ENCODE data around the gene MON1B. TPM values are rescaled to one million over a fixed set of nuclear protein-coding genes. Genes with fewer than 3 reads are reported as not detected.

MON1B gene
- polyA plus RNA-seq, 1 donor from 2014 or later = 11.6 TPM

DNA sequence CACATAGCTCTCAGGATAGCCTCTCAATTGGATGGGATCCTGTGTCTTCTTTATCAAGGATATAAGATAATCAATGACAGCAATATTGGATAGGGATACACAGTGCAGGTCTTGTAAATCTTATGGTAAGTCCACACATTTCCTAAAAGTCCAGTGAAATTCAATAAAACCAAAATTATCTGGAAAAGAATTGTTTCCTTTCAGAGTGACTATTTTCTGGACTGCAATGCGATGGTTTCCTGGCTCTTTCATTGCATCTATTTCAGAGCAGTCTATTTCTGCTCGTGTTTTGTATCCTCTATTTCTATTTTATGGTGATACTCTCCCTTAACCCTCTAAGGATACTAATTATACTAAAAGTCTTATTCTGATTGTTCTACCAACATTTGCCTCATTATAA is 24.3 kb upstream of the MON1B start (continued):
- TF ChIP-seq, protein P1, sequence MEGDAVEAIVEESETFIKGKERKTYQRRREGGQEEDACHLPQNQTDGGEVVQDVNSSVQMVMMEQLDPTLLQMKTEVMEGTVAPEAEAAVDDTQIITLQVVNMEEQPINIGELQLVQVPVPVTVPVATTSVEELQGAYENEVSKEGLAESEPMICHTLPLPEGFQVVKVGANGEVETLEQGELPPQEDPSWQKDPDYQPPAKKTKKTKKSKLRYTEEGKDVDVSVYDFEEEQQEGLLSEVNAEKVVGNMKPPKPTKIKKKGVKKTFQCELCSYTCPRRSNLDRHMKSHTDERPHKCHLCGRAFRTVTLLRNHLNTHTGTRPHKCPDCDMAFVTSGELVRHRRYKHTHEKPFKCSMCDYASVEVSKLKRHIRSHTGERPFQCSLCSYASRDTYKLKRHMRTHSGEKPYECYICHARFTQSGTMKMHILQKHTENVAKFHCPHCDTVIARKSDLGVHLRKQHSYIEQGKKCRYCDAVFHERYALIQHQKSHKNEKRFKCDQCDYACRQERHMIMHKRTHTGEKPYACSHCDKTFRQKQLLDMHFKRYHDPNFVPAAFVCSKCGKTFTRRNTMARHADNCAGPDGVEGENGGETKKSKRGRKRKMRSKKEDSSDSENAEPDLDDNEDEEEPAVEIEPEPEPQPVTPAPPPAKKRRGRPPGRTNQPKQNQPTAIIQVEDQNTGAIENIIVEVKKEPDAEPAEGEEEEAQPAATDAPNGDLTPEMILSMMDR (IDR thresholded peaks at IDR 0.05; ENCODE audit: poor library complexity, severe bottlenecking) = no peak
- TF ChIP-seq TAF1 (IDR thresholded peaks at IDR 0.05; ENCODE audit: low read depth) = no peak
- TF ChIP-seq EZH2 (IDR thresholded peaks at IDR 0.05; ENCODE audit: borderline replicate concordance, insufficient read depth, low read length, poor library complexity, severe bottlenecking) = no peak

DNA sequence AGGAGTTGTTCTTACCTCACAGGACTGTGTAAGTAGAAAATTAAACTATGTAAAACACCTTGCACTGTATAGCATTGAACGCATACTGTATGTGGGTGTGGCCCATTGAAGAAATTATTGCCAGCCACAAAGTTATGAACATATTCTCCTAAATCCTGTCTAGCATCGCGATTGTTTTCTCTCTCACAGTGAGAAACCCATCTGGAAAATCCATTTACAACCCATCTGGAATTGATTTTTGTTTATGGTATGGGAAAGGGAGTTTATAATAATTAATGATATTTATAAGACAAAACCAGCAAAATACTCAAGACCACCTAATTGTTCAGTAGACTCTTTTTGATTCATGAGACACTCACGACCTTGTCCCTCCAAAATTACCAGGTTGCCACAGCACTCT is 22.1 kb upstream of the MON1B start:
- Histone ChIP-seq H3K27me3 (ENCODE audit: insufficient read depth, low read depth, low read length) (no peaks in the 10 kb centered on the region), H3K4me2 (ENCODE audit: low read length) (no peak overlapping the region), H3F3A (ENCODE audit: insufficient read depth, low read length, poor library complexity, severe bottlenecking) (no peaks in the 10 kb centered on the region), H3K9me3 (ENCODE audit: low read length) (no peaks in the 10 kb centered on the region), H4K20me1 (ENCODE audit: insufficient read depth) (no peaks in the 10 kb centered on the region), H3K27ac (ENCODE audit: low read length) (no peak overlapping the region), H2AFZ (ENCODE audit: low read depth, low read length) (no peak overlapping the region), H3K9me2 (ENCODE audit: insufficient read depth, low read length) (no peaks in the 10 kb centered on the region), H3K36me3 (ENCODE audit: insufficient read depth, low read length) (no peaks in the 10 kb centered on the region), H3K79me2 (replicated peaks; ENCODE audit: insufficient read depth, low read length) (no peaks in the 10 kb centered on the region), H3K9ac (ENCODE audit: low read length) (no peak overlapping the region), H3K4me3 (ENCODE audit: low read length) (no peak overlapping the region)
- TF ChIP-seq MXI1 (conservative IDR thresholded peaks at IDR 0.05; ENCODE audit: poor library complexity, severe bottlenecking) = no peak
- no peak for TF ChIP-seq RAD21 (conservative IDR thresholded peaks at IDR 0.05)
- TF ChIP-seq EP300 (conservative IDR thresholded peaks at IDR 0.05; ENCODE audit: poor library complexity, severe bottlenecking) = no peak
- TF ChIP-seq EZH2 (IDR thresholded peaks at IDR 0.05; ENCODE audit: borderline replicate concordance, insufficient read depth, low read length, poor library complexity, severe bottlenecking) = no peak
- TF ChIP-seq, protein P1 (IDR thresholded peaks at IDR 0.05; ENCODE audit: poor library complexity, severe bottlenecking) = no peak
- TF ChIP-seq, protein P2, sequence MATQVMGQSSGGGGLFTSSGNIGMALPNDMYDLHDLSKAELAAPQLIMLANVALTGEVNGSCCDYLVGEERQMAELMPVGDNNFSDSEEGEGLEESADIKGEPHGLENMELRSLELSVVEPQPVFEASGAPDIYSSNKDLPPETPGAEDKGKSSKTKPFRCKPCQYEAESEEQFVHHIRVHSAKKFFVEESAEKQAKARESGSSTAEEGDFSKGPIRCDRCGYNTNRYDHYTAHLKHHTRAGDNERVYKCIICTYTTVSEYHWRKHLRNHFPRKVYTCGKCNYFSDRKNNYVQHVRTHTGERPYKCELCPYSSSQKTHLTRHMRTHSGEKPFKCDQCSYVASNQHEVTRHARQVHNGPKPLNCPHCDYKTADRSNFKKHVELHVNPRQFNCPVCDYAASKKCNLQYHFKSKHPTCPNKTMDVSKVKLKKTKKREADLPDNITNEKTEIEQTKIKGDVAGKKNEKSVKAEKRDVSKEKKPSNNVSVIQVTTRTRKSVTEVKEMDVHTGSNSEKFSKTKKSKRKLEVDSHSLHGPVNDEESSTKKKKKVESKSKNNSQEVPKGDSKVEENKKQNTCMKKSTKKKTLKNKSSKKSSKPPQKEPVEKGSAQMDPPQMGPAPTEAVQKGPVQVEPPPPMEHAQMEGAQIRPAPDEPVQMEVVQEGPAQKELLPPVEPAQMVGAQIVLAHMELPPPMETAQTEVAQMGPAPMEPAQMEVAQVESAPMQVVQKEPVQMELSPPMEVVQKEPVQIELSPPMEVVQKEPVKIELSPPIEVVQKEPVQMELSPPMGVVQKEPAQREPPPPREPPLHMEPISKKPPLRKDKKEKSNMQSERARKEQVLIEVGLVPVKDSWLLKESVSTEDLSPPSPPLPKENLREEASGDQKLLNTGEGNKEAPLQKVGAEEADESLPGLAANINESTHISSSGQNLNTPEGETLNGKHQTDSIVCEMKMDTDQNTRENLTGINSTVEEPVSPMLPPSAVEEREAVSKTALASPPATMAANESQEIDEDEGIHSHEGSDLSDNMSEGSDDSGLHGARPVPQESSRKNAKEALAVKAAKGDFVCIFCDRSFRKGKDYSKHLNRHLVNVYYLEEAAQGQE (IDR thresholded peaks at IDR 0.05; ENCODE audit: borderline replicate concordance) = no peak
- no peak for TF ChIP-seq TAF1 (IDR thresholded peaks at IDR 0.05; ENCODE audit: low read depth)
- no peak for TF ChIP-seq POLR2AphosphoS5 (IDR thresholded peaks at IDR 0.05)

All from neural cell (in vitro differentiated cells).